ENCODE data around the gene HSD17B13.

HSD17B13 gene

DNA sequence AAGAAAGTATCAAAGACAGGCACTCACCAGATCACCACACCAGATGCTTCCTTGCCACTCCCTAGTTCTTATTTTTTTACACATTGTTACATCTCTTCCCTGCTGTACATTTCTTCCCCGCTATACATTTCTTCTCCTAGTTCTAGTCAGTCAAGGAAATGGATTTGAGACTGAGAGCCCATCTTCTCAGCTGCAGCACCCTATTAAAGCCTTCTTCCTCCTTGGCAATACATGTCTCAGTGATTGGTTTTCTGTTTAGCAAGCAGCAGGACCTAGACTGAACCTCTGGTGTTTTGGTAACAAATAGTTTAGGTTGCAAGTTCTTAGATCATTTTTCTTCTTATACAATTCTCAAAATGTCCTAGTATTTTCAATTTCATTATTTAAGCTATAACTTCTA is 66.9 kb downstream of the HSD17B13 start:
- Histone ChIP-seq H2AFZ (ENCODE audit: low read length) (no peak overlapping the region), H3K79me2 (ENCODE audit: insufficient read depth, low read length) (no peaks in the 10 kb centered on the region), H3F3A (ENCODE audit: insufficient read depth, low read length) (no peaks in the 10 kb centered on the region), H3K4me2 (ENCODE audit: low read length) (no peak overlapping the region), H3K27me3 (ENCODE audit: insufficient read depth, low read length) (no peaks in the 10 kb centered on the region; the same call in 1 of the 2 replicates), H3K27ac (ENCODE audit: low read depth, low read length, poor library complexity, severe bottlenecking) (no peak overlapping the region), H3K9me3 (ENCODE audit: low read length) (no peaks in the 10 kb centered on the region), H3K36me3 (ENCODE audit: insufficient read depth, low read length) (no peaks in the 10 kb centered on the region), H3K4me3 (ENCODE audit: low read depth, low read length, poor library complexity, severe bottlenecking) (no peak overlapping the region), H4K20me1 (ENCODE audit: insufficient read depth, low read length) (no peaks in the 10 kb centered on the region), H3K4me1 (ENCODE audit: insufficient read depth, low read length, severe bottlenecking) (no peaks in the 10 kb centered on the region), H3K9me2 (ENCODE audit: low read depth, low read length) (no peaks in the 10 kb centered on the region), H3K9ac (ENCODE audit: low read length) (no peak overlapping the region)
- TF ChIP-seq CTCF (IDR thresholded peaks at IDR 0.05; ENCODE audit: low read length) (no peak), EZH2 (IDR thresholded peaks at IDR 0.05; ENCODE audit: borderline replicate concordance, low read length) (no peak)
